Chondrocyte (in vitro differentiated cells): ENCODE data around the gene INPP5D. TPM values are rescaled to one million over a fixed set of nuclear protein-coding genes. Genes with fewer than 3 reads are reported as not detected.

Experiments used
- DNase-seq: peaks from one replicate; pipeline ENCODE4 v3.0.0; 2021; ENCODE audit warnings: mixed read lengths, low spot score
- H3K27ac Mint-ChIP-seq: one replicate; pipeline ENCODE4 v1.8.0; 2021; ENCODE audit warnings: mild to moderate bottlenecking, moderate library complexity, mixed read lengths; ENCODE audit not compliant: unreplicated experiment
- H3K27me3 Mint-ChIP-seq: 2 replicates; pipeline ENCODE4 v1.8.0; 2021; ENCODE audit warnings: low read depth, mixed read lengths
- H3K36me3 Mint-ChIP-seq: 2 replicates; pipeline ENCODE4 v1.8.0; 2021; ENCODE audit warnings: low read depth, mixed read lengths
- H3K4me1 Mint-ChIP-seq: 2 replicates; pipeline ENCODE4 v1.8.0; 2021; ENCODE audit warnings: low read depth, mild to moderate bottlenecking, mixed read lengths
- H3K4me3 Mint-ChIP-seq: one replicate; pipeline ENCODE4 v1.8.0; 2021; ENCODE audit warnings: mild to moderate bottlenecking, moderate library complexity, mixed read lengths; ENCODE audit not compliant: unreplicated experiment
- H3K9me3 Mint-ChIP-seq: 2 replicates; pipeline ENCODE4 v1.8.0; 2021; ENCODE audit warnings: low read depth, mixed read lengths
- CTCF ChIP-seq: fragments of 200-600 bp; sonication (generic); IDR thresholded peaks from 2 replicates; pipeline ENCODE4 v1.5.0; 2021; ENCODE audit warnings: antibody characterized with exemption, mild to moderate bottlenecking, moderate library complexity
- total RNA-seq: library from RNA; stranded (reverse); gene quantifications from 3 replicates; pipeline ENCODE4 v1.2.1, GENCODE V29; 2021

The INPP5D gene
- total RNA-seq, 1 donor from 2014 or later, result 0.20 TPM

GRCh38 chr2:233165895-233166661 is 105.9 kb downstream of the INPP5D start:
- no peak for DNase-seq
- Mint-ChIP-seq H3K27ac (peak overlapping the region; percentile 73), H3K9me3 (no peaks in the 10 kb centered on the region), H3K4me3 (no peak overlapping the region), H3K4me1 (no peaks in the 10 kb centered on the region), H3K27me3 (peaks cover 2% of the 10 kb centered on the region), H3K36me3 (no peaks in the 10 kb centered on the region)
- TF ChIP-seq CTCF, result no peak

DNA sequence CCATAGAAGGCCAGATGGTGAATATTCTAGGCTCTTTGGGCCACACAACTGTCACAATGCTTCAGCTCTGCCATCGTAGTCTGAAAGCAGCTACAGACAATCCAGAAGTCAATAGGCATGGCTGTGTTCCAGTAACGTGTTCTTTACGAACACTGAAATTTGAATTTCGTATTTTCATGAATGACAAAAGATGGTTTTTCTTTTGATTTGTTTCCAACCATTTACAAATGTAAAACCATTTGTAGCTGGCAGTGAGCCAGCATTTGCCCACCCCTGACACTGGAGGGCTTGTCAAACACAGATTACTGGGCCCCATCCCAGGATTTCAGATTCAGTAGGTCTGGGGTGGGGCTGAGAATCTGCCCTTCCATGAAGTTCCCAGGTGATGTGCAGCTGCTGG is 108.3 kb downstream of the INPP5D start:
- H3K4me3 Mint-ChIP-seq, result no peak overlapping the region
- no peaks in the 10 kb centered on the region for H3K36me3 Mint-ChIP-seq
- peaks cover 2% of the 10 kb centered on the region for H3K27me3 Mint-ChIP-seq
- no peak for DNase-seq
- no peaks in the 10 kb centered on the region for H3K4me1 Mint-ChIP-seq
- H3K27ac Mint-ChIP-seq, result no peak overlapping the region
- H3K9me3 Mint-ChIP-seq, result no peaks in the 10 kb centered on the region
- TF ChIP-seq CTCF, result no peak

- no peak overlapping the region for H3K4me3 Mint-ChIP-seq
- no peaks in the 10 kb centered on the region for H3K36me3 Mint-ChIP-seq
- H3K27me3 Mint-ChIP-seq, result peaks cover 2% of the 10 kb centered on the region
- H3K9me3 Mint-ChIP-seq, result no peaks in the 10 kb centered on the region
- no peaks in the 10 kb centered on the region for H3K4me1 Mint-ChIP-seq
- TF ChIP-seq CTCF, result no peak
- DNase-seq, result no peak
- no peak overlapping the region for H3K27ac Mint-ChIP-seq
These were observed 108.8 kb downstream of the INPP5D start for GRCh38 chr2:233168919-233169318.

DNA sequence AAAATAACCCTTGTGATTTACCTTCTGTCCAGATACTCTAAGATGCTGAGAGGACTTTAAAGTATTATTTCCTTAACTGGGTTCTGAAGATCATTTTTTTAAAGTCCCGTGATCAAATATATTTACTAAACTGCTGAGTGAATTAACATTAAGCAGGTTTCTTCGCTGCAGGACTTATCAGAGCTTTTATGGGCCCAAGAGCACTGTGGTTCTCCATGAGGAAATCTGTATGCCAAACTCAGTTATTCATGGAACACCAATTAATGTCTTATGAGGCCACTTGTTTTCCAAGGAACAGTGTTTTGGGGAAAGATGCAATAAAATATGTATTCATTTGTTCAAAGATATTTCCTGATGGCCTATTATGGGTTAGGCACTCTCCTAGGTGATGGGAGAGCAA is 111.2 kb downstream of the INPP5D start:
- Mint-ChIP-seq H3K36me3 (no peaks in the 10 kb centered on the region), H3K27me3 (peaks cover 2% of the 10 kb centered on the region), H3K9me3 (no peaks in the 10 kb centered on the region), H3K4me3 (no peak overlapping the region), H3K27ac (no peak overlapping the region), H3K4me1 (no peaks in the 10 kb centered on the region)
- DNase-seq, result no peak
- TF ChIP-seq CTCF, result no peak

DNA sequence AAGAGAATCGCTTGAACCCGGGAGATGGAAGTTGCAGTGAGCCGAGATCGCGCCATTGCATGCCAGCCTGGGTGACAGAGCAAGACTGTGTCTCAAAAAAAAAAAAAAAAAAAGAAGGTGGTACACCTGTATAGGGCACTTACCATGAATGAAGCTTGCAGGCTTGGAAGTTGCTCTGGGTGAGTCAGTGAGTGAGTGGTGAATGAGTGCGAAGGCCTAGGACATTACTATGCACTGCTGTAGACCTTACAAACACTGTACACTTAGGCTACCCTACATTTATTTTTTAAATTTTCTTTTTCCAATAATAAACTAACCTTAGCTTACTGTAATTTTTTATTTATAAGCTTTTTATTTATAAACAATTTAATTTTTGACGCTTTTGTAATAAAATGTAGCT is 113.0 kb downstream of the INPP5D start:
- Mint-ChIP-seq H3K27me3 (peaks cover 6% of the 10 kb centered on the region), H3K36me3 (no peaks in the 10 kb centered on the region), H3K27ac (no peak overlapping the region), H3K4me1 (no peaks in the 10 kb centered on the region), H3K4me3 (no peak overlapping the region), H3K9me3 (no peaks in the 10 kb centered on the region)
- TF ChIP-seq CTCF, result no peak
- no peak for DNase-seq
